ENCODE measurements around the gene NAA80. TPM values are rescaled to one million over a fixed set of nuclear protein-coding genes. Genes with fewer than 3 reads are reported as not detected.

The NAA80 gene
- total and polyA plus RNA-seq, 2 of the 13 experiments (the other 11 are each of a cell fraction or from before 2014, with no cell fraction given): 3.4 to 8.7 TPM

DNA sequence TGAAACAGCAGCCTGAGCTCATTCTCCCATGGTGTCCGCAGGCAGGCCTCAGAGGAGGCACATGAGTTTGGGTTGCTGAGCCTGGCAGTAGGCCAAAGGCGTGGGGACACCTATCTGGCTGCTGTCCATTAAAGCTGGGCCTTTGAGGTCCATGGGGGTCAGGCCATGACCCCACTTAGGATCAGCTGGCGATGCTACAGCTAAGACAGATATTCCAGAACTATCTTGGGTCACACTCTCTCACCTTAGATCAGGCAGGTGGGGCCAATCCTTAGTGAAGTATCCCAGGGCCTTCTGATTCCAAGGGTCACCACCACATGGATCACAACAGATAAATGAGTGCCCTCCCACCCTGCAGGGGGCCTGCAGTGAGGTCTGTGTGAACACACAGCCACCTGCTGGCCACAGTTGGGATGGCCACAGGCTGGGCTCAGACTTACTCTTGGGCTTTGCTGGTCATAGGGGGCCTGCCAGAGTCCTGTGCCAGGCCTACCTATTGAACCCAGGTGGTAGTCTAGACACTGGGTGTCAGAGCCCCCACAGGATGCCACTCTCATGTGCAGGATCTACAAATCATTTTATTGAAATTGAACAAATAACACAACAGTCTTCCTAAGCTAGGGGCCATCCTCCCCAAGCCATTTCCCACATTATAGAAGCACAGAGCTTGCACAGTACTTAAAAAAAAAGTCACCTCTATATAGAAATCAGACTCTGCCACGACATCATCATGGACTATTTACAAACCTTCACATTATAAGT, 25.3 kb upstream of the NAA80 start (continued):
- TF ChIP-seq CTCF (CRISPR knock-in tag; IDR thresholded peaks at IDR 0.05) (peak; percentile 99), FOXA1 (IDR thresholded peaks at IDR 0.05) (no peak), FOXA1 (CRISPR knock-in tag; IDR thresholded peaks at IDR 0.05) (peak; percentile 13; the same call in 1 of the 2 replicates), ZSCAN29 (CRISPR knock-in tag; conservative IDR thresholded peaks at IDR 0.05) (peak; percentile 60; the same call in 1 of the 2 replicates), ZKSCAN8 (CRISPR knock-in tag; IDR thresholded peaks at IDR 0.05; ENCODE audit: borderline replicate concordance) (peak; percentile 35; the same call in 1 of the 2 replicates), ZNF484 (CRISPR knock-in tag; IDR thresholded peaks at IDR 0.05; ENCODE audit: borderline replicate concordance, low read depth) (no peak), YEATS2 (CRISPR knock-in tag; IDR thresholded peaks at IDR 0.05; ENCODE audit: borderline replicate concordance) (0 out of 2 replicates have a peak, but pooled peaks have one; percentile 19), SSRP1 (CRISPR knock-in tag; IDR thresholded peaks at IDR 0.05) (0 out of 2 replicates have a peak, but pooled peaks have one; percentile 17), ESRRA (CRISPR knock-in tag; IDR thresholded peaks at IDR 0.05; ENCODE audit: low read depth) (peak; percentile 57; the same call in 1 of the 2 replicates), ZBTB38 (CRISPR knock-in tag; IDR thresholded peaks at IDR 0.05) (peak; percentile 56), ZNF782 (CRISPR knock-in tag; IDR thresholded peaks at IDR 0.05; ENCODE audit: borderline replicate concordance) (peak; percentile 62; the same call in 1 of the 2 replicates), PAXIP1 (CRISPR knock-in tag; conservative IDR thresholded peaks at IDR 0.05) (peak; percentile 65), FOXK1 (CRISPR knock-in tag; IDR thresholded peaks at IDR 0.05; ENCODE audit: borderline replicate concordance, low read depth) (peak; percentile 44; the same call in 1 of the 2 replicates), RXRB (CRISPR knock-in tag; IDR thresholded peaks at IDR 0.05; ENCODE audit: borderline replicate concordance) (peak; percentile 58; the same call in 1 of the 2 replicates), POGZ (CRISPR knock-in tag; IDR thresholded peaks at IDR 0.05) (0 out of 2 replicates have a peak, but pooled peaks have one; percentile 35)
- TF ChIP-seq, protein P1, sequence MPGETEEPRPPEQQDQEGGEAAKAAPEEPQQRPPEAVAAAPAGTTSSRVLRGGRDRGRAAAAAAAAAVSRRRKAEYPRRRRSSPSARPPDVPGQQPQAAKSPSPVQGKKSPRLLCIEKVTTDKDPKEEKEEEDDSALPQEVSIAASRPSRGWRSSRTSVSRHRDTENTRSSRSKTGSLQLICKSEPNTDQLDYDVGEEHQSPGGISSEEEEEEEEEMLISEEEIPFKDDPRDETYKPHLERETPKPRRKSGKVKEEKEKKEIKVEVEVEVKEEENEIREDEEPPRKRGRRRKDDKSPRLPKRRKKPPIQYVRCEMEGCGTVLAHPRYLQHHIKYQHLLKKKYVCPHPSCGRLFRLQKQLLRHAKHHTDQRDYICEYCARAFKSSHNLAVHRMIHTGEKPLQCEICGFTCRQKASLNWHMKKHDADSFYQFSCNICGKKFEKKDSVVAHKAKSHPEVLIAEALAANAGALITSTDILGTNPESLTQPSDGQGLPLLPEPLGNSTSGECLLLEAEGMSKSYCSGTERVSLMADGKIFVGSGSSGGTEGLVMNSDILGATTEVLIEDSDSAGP (CRISPR knock-in tag; IDR thresholded peaks at IDR 0.05; ENCODE audit: borderline replicate concordance): peak; percentile 76
- TF ChIP-seq, protein P2, sequence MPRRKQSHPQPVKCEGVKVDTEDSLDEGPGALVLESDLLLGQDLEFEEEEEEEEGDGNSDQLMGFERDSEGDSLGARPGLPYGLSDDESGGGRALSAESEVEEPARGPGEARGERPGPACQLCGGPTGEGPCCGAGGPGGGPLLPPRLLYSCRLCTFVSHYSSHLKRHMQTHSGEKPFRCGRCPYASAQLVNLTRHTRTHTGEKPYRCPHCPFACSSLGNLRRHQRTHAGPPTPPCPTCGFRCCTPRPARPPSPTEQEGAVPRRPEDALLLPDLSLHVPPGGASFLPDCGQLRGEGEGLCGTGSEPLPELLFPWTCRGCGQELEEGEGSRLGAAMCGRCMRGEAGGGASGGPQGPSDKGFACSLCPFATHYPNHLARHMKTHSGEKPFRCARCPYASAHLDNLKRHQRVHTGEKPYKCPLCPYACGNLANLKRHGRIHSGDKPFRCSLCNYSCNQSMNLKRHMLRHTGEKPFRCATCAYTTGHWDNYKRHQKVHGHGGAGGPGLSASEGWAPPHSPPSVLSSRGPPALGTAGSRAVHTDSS (CRISPR knock-in tag; conservative IDR thresholded peaks at IDR 0.05): no peak
- TF ChIP-seq, protein P3, sequence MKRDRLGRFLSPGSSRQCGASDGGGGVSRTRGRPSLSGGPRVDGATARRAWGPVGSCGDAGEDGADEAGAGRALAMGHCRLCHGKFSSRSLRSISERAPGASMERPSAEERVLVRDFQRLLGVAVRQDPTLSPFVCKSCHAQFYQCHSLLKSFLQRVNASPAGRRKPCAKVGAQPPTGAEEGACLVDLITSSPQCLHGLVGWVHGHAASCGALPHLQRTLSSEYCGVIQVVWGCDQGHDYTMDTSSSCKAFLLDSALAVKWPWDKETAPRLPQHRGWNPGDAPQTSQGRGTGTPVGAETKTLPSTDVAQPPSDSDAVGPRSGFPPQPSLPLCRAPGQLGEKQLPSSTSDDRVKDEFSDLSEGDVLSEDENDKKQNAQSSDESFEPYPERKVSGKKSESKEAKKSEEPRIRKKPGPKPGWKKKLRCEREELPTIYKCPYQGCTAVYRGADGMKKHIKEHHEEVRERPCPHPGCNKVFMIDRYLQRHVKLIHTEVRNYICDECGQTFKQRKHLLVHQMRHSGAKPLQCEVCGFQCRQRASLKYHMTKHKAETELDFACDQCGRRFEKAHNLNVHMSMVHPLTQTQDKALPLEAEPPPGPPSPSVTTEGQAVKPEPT (CRISPR knock-in tag; IDR thresholded peaks at IDR 0.05; ENCODE audit: low read depth): 0 out of 2 replicates have a peak, but pooled peaks have one; percentile 46
